Activated CD4-positive, CD25-positive, alpha-beta regulatory T cell treated with anti-CD3 and anti-CD28 coated beads, Interleukin-2, amount 50 U/mL, for 24 hours (primary cell): Measurements from ENCODE around the gene OR9G1.
"Not testable (repeated sequence)": the region's sequence is repeated elsewhere in the genome, so short reads cannot be mapped to it uniquely, and the experiment has no call there.

Experiments used
- ATAC-seq, 2 donors: fragments of 150-1000 bp; cut with Tn5 transposase; one replicate each; pipeline ENCODE4 v1.10.0; 2021; ENCODE audit warnings: mild to moderate bottlenecking in 1 of 2, moderate library complexity in 1 of 2

The OR9G1 gene, protein sequence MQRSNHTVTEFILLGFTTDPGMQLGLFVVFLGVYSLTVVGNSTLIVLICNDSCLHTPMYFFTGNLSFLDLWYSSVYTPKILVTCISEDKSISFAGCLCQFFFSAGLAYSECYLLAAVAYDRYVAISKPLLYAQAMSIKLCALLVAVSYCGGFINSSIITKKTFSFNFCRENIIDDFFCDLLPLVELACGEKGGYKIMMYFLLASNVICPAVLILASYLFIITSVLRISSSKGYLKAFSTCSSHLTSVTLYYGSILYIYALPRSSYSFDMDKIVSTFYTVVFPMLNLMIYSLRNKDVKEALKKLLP

GRCh38 chr11:56698795-56699194 lies at the start of gene OR9G1:
Gene OR9G1 (plus strand): TSS chr11:56699095. CDS start chr11:56700388, 1,293 bp downstream.
- ATAC-seq = no peak

GRCh38 chr11:56659755-56660154 lies 39.1 kb upstream of the OR9G1 start:
- no peak for ATAC-seq

GRCh38 chr11:56663386-56663785 lies 35.5 kb upstream of the OR9G1 start, which contains the start of gene OR5AR1:
Gene OR5AR1 (plus strand): TSS chr11:56663686. CDS start chr11:56663686, 0 bp downstream.
- ATAC-seq = no peak

DNA sequence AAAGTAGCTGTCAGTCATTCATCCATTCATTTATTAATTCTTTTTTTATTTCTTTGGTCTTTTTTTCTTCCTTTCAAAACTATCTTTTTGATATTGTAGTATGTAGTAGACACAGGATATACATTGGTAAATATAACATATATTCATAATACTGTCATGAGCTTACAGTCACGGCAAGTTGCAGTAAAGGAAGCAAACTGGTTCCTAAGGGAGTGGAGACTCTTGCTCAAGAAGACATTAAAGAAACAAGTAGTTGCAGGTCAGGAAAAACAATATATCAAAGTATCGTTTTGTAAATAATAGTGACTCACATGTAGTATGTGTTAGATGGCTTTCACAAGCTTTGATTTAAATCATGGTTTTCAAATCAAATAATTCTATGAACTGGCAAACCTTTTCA lies 27.9 kb upstream of the OR9G1 start:
- no peak for ATAC-seq

GRCh38 chr11:56688554-56689100 lies 10.3 kb upstream of the OR9G1 start:
- no peak for ATAC-seq

- not testable (repeated sequence) for ATAC-seq
Observed at GRCh38 chr11:56691179-56691578, 7.7 kb upstream of the OR9G1 start.

DNA sequence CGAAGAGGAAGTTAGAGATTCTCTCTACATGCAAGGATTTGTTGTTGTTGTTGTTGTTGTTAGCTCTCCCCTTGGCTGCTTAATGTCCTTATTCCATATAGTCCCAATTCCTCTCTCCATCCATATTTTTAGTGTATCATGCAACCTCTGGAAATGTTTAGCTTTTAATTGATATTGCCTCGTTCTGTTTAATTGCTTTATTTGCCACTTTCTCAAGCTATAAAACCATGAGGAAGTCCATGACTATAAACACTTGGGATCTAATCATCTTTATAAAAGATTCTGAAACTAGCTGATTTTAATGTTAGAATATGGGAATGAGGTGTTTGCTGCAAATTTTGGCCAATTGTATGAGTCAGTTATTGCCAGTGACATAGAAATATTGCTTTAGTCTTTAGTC lies 5.5 kb upstream of the OR9G1 start:
- ATAC-seq = no peak

DNA sequence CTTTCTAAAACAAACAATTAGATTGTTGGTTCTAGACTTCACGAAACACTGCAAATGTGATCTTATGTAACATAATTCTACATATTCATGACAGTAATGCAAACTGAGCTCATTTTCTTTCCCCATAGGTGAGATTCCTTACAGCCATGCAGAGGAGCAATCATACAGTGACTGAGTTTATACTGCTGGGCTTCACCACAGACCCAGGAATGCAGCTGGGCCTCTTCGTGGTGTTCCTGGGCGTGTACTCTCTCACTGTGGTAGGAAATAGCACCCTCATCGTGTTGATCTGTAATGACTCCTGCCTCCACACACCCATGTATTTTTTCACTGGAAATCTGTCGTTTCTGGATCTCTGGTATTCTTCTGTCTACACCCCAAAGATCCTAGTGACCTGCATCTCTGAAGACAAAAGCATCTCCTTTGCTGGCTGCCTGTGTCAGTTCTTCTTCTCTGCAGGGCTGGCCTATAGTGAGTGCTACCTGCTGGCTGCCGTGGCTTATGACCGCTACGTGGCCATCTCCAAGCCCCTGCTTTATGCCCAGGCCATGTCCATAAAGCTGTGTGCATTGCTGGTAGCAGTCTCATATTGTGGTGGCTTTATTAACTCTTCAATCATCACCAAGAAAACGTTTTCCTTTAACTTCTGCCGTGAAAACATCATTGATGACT lies 1.5 kb downstream of the OR9G1 start:
- no peak for ATAC-seq

DNA sequence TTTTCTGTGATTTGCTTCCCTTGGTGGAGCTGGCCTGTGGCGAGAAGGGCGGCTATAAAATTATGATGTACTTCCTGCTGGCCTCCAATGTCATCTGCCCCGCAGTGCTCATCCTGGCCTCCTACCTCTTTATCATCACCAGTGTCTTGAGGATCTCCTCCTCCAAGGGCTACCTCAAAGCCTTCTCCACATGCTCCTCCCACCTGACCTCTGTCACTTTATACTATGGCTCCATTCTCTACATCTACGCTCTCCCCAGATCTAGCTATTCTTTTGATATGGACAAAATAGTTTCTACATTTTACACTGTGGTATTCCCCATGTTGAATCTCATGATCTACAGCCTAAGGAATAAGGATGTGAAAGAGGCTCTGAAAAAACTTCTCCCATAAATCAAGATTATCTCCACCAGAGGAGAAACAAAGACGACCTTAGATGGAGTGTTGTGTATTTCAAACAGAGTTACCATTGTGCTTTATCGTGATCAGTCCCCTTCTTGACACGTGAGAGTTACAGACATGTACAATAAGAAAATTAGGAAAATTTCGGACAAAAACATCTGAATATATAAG lies 2.1 kb downstream of the OR9G1 start:
- ATAC-seq = no peak

DNA sequence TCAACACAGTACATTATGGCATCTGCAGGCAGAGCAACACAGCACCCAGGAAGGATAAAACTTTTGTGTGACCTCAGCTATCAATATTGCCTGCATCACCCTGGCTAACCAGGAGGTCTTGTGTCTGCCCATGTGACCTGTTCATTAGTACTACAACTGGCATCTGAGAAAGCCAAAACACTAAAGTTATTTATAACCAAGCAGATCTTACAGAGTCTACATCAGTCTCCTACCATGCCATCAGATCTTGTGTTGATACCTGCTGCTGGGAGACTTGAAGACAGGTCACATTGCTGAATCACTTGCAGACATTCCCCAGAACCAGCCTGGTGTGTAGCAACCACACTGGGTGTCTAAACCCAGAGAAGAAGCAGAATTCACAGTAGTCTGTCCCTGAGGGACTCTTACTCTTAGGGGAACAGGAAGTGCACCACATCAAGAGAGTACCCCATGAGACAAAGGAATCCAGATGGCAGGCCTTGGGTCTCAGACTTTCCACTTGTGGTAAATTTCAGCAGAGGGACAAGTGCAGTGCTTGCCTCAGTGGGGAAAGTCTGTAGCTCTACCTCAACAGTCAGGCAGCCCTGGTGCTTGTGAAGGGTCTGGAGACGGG lies 7.0 kb downstream of the OR9G1 start:
- no peak for ATAC-seq

DNA sequence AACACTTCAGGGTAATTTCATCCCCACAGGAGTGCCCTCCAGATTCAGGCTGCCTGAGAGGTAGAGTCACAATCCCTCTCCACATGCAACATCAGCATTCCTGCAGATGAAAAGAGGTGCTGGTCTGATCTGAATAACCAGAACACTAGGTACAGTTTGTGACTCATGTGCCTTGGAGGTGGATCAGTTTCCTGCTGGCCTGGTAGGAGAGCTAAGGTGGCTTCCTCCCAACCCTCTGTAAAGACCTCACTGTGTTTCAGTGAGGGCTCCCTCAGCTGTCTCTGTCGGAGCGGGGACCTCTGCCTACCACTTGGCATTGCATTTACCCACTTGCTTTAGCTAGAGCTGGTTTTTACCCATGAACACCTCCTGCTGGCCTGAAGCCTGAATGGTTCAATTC lies 7.6 kb downstream of the OR9G1 start:
- no peak for ATAC-seq

- no peak for ATAC-seq
Observed at GRCh38 chr11:56714206-56714605, 15.3 kb downstream of the OR9G1 start.

DNA sequence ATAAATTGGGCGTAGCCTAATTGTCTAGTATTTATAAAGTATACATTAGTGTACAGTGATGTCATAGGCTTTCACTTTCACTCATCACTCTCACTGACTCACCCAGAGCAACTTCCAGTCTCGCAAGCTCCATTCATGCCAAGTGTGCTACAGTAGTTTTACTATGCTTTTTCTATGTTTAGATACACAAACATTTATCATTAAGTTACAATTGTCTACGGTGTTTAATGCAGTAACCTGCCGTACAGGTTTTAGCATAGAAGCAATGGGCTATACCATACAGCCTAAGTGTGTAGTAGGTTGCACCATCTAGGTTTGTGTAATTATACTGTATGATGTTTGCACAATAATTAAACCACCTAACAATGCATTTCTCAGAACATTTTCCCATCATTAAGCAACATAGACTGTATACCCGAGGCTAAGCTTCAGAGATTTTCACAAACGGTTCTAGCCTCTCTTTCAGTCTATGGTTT lies 17.5 kb downstream of the OR9G1 start:
- no peak for ATAC-seq

DNA sequence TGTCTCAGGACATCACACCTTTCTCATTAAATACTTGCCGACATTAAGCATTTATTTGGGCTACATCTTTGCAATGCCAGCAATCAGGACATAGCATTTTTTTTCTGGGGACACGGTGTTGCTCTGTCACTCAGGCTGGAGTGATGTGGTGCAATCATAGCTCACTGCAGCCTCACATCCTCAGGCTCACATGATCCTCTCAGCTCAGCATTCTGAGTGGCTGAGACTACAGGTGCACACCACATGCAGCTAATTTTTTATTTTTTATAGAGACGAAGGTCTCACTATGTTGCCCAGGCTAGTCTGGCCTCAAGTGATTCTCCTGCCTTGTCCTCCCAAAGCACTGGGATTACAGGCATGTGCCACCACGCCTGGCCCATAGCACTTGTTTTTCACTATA lies 21.6 kb downstream of the OR9G1 start:
- no peak for ATAC-seq

DNA sequence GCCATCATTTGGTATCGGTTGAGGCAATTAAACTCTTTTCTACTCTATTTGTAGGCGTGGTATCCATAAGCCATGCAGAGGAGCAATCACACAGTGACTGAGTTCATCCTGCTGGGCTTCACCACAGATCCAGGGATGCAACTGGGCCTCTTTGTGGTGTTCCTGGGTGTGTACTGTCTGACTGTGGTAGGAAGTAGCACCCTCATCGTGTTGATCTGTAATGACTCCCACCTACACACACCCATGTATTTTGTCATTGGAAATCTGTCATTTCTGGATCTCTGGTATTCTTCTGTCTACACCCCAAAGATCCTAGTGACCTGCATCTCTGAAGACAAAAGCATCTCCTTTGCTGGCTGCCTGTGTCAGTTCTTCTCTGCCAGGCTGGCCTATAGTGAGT lies 41.2 kb downstream of the OR9G1 start:
- ATAC-seq = no peak

GRCh38 chr11:56740886-56741285 lies 42.0 kb downstream of the OR9G1 start:
- ATAC-seq = no peak

DNA sequence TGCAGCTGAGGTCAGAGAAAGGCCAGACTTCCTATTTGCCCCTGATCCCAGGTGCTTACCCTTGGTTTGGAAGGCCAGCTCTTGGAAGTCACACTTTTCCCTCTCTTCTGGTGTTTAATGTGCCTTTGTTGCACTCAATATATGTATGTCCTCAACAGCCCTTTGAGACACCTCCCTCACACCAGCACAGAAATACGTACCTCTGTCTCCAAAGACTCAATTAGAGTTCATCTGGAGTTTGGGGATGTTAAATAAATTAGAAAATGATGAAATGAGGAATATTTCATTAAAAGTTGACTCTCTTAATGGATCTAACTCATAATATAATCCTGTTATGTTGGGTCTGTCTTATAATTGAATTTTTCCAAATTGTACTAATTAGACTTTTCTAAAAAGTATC lies 49.7 kb downstream of the OR9G1 start, which contains the start of gene OR9G4:
TSS of gene OR9G4 (minus strand) at position 101 of the 400 bp plus-strand sequence. CDS start 4,931 bp downstream, outside the sequence.
- no peak for ATAC-seq

- ATAC-seq = no peak
Observed at GRCh38 chr11:56750190-56750589, 51.3 kb downstream of the OR9G1 start.

DNA sequence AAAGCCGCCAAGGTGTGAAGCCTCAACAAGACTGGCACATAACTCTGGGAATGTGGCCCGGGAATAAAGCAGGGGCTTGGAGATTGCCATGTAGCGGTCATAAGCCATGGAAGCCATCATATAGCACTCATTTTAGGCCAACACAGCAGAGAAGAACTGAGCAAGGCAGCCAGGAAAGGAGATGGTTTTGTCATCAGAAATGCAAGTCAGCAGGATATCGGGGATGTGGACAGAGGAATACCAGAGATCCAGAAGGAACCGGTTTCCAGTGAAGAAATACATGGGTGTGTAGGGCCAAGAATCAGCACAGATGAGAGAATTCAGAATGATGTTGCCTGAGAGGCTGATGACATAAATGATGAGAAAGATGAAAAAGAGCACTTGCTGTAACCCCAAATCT lies 52.6 kb downstream of the OR9G1 start:
- ATAC-seq = no peak
